Adrenal gland (tissue), 12 donors: ENCODE data around the gene PCGF3. TPM values are rescaled to one million over a fixed set of nuclear protein-coding genes. Genes with fewer than 3 reads are reported as not detected.
"Not testable (repeated sequence)": the region's sequence is repeated elsewhere in the genome, so short reads cannot be mapped to it uniquely, and the experiment has no call there.

Experiments used
- DNase-seq, 7 donors: peaks; one replicate each; pipeline ENCODE4 v3.0.0-alpha.2; 2019 to 2020
- H3K27ac ChIP-seq, 5 donors: fragments of 200-600 bp; sonication (generic) in 4 of 5; 1 replicate in 3 of 5; 2 replicates in 2 of 5; pipeline versions ENCODE4 v1.5.1 to v1.8.0; 2016 to 2020; ENCODE audit warnings: mild to moderate bottlenecking in 1 of 5
- H3K27me3 ChIP-seq: fragments of 200-600 bp; 2 replicates; pipeline ENCODE4 v1.8.0; 2021
- H3K36me3 ChIP-seq, 2 donors: fragments of 200-600 bp; replicated peaks in 1 of 2; 1 replicate in 1 of 2; 2 replicates in 1 of 2; pipeline versions ENCODE4 v1.5.1 to v1.8.0; 2018 to 2022
- H3K4me1 ChIP-seq, 2 donors: fragments of 200-600 bp; replicated peaks in 1 of 2; 1 replicate in 1 of 2; 2 replicates in 1 of 2; pipeline versions ENCODE4 v1.5.1 to v1.8.0; 2018 to 2021
- H3K4me3 ChIP-seq, 4 donors: fragments of 200-600 bp; sonication (generic) in 3 of 4; one replicate each; pipeline ENCODE4 v1.5.1; 2016 to 2018
- H3K9me3 ChIP-seq, 3 donors: fragments of 200-600 bp; sonication (generic) in 1 of 3; replicated peaks in 1 of 3; 1 replicate in 2 of 3; 2 replicates in 1 of 3; pipeline versions ENCODE4 v1.5.1 to v1.8.0; 2016 to 2021
- POLR2A ChIP-seq, 2 donors: fragments of 450-650 bp; IDR thresholded peaks; one replicate each; pipeline ENCODE4 v1.6.1; 2017; ENCODE audit warnings: antibody characterized with exemption in 2 of 2, mild to moderate bottlenecking in 2 of 2, moderate library complexity in 1 of 2
- WGBS, 4 donors: extraction: QIAGEN DNeasy Blood & Tissue Kit in 2 of 4; methylation state at CpG; one replicate each; pipeline versions ENCODE4 v1.1.5 to v1.1.7; 2013 to 2017; 5-methylcytosine and 5-hydroxymethylcytosine counted together
- intact Hi-C, 2 donors: fragments of 100-400 bp; cut with DNase I; formaldehyde crosslinking; loops; one replicate each; pipeline versions ENCODE4 v1.14.1 to v1.15.0; 2022 to 2023
- polyA plus RNA-seq, 3 donors: library from polyadenylated mRNA; stranded (reverse); fragments of 200-250 nt in 2 of 3; fragments of 350-450 nt in 1 of 3; fragmentation: Illumina TruSeq in 1 of 3; extraction: RNeasy Lipid Tissue Mini Kit (QIAGEN cat#74804) in 1 of 3; gene quantifications; one replicate each; pipeline ENCODE4 v1.2.3, GENCODE V29; 2013 to 2014
- total RNA-seq, 9 donors: library from RNA; depleted of rRNA in 4 of 9; stranded (reverse); fragments of >200 nt in 4 of 9; fragments of 120-200 nt in 1 of 9; fragmentation: NEBNext Ultra II Directional in 1 of 9; extraction: Animal tissue kit (Norgen Biotek cat#: 25700) in 1 of 9; gene quantifications; one replicate each; pipeline versions ENCODE4 v1.1.0 to v1.2.4, GENCODE V29; 2013 to 2023
- TF ChIP-seq, protein P1 (sequence below), 6 experiments: fragments of 450-650 bp in 4 of 6; fragments of 200-600 bp in 2 of 6; sonication (generic) in 1 of 6; IDR thresholded peaks; 1 replicate in 5 of 6; 2 replicates in 1 of 6; pipeline versions ENCODE4 v1.5.1 to v1.8.0; 2016 to 2021; ENCODE audit warnings: antibody characterized with exemption in 6 of 6, mild to moderate bottlenecking in 2 of 6, moderate library complexity in 1 of 6
- donor health status: healthy with polysubstance abuse.
- donor health status: Bipolar disorder and iron deficiency.
- donor health status: DM: yes; HTN: yes; CAD: no.
- donor health status: DM: no; HTN: no; CAD: no.
- donor health status: DM: no; HTN: no; CAD: no.
- donor health status: DM: yes; HTN: yes; CAD: no.

The PCGF3 gene
- total and polyA plus RNA-seq, 12 donors, result 26.4 to 178 (median 70.7) TPM

DNA sequence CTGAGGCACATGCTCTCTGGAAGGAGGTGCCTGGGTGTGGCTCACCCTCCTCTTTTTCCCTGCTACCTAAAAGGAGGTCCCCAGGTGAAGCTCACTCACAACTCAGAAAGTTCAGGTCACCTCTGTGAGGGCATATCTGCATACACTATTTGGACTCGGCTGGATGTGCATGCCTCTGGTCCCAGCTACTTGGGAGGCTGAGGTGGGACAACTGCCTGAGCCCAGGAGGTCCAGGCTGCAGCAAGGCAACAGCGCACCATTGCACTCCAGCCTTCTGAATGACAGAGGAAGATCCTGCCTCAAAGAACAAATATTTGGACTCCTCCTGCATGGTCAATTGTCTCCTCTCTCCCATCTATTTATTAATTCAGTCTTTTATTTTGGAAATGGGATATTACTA lies 73.9 kb downstream of the PCGF3 start:
- no peaks in the 10 kb centered on the region for H3K9me3 ChIP-seq
- intact Hi-C loops, result no loop called here
- H3K36me3 ChIP-seq, result peaks cover 0 to 50% of the 10 kb centered on the region in 2 donors
- 79 to 93% (median 82%) methylated on average over 2 of the region's 2 CpGs for WGBS, 4 donors
- H3K4me3 ChIP-seq, result no peak overlapping the region
- peaks cover 15 to 53% of the 10 kb centered on the region in 2 donors for H3K4me1 ChIP-seq
- no peaks in the 10 kb centered on the region for H3K27me3 ChIP-seq
- DNase-seq, result no peak
- H3K27ac ChIP-seq, result no peak overlapping the region
- TF ChIP-seq POLR2A (IDR thresholded peaks at IDR 0.05), result no peak
- TF ChIP-seq, protein P1, sequence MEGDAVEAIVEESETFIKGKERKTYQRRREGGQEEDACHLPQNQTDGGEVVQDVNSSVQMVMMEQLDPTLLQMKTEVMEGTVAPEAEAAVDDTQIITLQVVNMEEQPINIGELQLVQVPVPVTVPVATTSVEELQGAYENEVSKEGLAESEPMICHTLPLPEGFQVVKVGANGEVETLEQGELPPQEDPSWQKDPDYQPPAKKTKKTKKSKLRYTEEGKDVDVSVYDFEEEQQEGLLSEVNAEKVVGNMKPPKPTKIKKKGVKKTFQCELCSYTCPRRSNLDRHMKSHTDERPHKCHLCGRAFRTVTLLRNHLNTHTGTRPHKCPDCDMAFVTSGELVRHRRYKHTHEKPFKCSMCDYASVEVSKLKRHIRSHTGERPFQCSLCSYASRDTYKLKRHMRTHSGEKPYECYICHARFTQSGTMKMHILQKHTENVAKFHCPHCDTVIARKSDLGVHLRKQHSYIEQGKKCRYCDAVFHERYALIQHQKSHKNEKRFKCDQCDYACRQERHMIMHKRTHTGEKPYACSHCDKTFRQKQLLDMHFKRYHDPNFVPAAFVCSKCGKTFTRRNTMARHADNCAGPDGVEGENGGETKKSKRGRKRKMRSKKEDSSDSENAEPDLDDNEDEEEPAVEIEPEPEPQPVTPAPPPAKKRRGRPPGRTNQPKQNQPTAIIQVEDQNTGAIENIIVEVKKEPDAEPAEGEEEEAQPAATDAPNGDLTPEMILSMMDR (IDR thresholded peaks at IDR 0.05), result no peak

DNA sequence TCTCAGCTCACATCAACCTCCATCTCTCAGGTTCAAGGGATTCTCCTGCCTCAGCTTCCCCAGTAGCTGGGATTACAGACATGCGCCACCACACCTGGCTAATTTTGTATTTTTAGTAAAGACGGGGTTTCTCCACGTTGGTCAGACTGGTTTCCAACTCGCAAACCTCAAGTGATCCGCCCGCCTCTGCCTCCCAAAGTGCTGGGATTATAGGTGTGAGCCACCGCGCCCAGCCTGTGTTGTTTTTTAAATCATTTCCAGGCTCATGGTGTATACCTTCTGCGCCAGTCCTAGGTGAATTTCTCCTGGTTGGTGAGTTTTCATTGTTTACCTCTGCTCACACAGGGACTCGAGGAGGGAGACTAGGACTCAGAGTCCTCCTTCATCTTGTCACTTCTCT lies 74.6 kb downstream of the PCGF3 start:
- intact Hi-C loops, DNase-seq, H3K27me3 ChIP-seq, H3K9me3 ChIP-seq: not testable (repeated sequence)
- WGBS, 4 donors, result 74 to 86% (median 80%) methylated on average over 10 of the region's 10 CpGs
- H3K4me3 ChIP-seq, result peak overlapping the region in 2 of 4 donors; percentile 96 to 100
- H3K27ac ChIP-seq, result peak overlapping the region in 2 of 5 donors; percentile 95 to 98
- H3K36me3 ChIP-seq, result peaks cover 0 to 43% of the 10 kb centered on the region in 2 donors
- H3K4me1 ChIP-seq, result peaks cover 15 to 53% of the 10 kb centered on the region in 2 donors

DNA sequence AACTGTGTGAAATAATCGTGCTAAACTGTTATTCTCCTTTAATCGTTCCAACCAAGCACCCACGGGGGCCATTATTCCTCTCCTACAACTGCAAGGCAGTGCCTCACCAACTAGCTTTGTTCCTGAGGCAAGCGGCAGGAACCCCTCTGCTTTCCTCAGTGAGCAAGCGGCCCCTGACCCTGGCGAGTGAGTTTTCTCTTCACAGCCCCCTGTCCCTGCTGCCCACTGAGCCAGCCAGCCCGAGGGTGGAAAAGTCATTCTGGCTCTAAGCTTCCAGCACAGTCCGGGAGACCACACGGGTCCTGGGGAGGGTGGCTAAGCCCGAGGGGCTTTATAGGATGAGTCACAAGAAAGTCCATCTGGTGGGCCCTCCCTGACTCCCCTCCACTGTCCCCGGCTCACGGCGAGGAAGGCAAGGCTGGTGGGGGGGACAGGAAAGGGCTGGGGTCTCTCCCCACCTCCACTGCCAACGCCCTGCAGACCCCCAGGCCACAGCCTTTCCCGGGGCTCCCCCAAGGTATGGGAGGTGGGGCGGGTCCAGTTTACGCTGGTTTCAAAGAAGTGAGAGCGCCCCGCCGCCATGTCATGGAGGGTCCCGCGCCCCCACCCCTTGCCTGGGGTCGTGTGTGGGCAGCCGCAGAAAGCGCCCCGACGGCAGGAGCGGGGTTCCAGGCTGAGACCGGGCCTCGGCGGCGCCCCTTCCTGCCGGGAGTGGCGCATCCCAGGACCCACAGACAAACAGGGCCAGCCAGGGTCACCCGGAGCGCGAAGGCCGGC lies 75.3 kb downstream of the PCGF3 start:
- 2 to 4% (median 3%) methylated on average over 14 to 38 of the region's 38 CpGs for WGBS, 4 donors
- Histone ChIP-seq H3K27me3 (no peaks in the 10 kb centered on the region), H3K9me3 (no peaks in the 10 kb centered on the region), H3K27ac (peak overlapping the region; percentile 81 to 98 (median 93)), H3K4me1 (peaks cover 15 to 54% of the 10 kb centered on the region in 2 donors), H3K4me3 (peak overlapping the region; percentile 86 to 100 (median 96)), H3K36me3 (peaks cover 0 to 37% of the 10 kb centered on the region in 2 donors)
- TF ChIP-seq, protein P1 (IDR thresholded peaks at IDR 0.05), result no peak
- TF ChIP-seq POLR2A (IDR thresholded peaks at IDR 0.05), result no peak
- peak in 2 of 7 donors; percentile 37 to 41 for DNase-seq
- intact Hi-C loops, result no loop called here

DNA sequence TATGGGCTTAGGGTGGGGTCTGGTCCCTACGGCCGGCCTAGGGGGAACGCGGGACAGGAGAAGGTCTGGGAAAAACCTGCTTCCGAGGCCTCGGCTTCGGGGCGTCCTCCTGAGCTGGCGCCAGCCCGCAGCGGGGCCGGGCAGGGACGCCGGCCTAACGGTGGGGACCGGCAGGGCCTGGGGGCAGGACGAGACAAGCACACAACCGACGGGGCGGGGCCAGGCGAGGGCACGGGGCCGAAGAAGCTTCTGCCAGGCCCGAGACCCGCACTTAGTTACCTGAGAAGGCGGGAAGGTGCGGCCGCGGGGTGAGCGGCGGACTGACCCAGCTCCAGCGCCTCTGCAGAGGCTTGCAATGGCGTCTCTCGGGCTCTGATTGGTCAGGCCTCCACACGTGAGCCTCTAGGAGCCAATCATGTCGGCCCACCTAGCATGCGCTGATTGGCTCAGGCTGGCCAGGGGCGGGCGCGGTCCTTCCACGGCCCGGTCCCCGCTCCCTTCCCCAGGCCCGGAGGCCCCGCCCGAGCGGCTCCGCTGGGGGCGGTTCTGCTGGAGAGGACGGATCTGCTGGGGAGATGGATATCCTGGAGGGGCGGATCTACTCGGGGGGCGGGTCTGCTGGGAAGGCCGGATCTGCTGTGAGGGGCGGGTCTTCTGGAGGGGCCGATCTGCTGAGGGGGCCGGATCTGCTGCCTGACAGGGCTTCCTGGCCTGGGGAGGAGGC lies 76.0 kb downstream of the PCGF3 start:
- peaks cover 15 to 56% of the 10 kb centered on the region in 2 donors for H3K4me1 ChIP-seq
- peaks cover 0 to 29% of the 10 kb centered on the region in 2 donors for H3K36me3 ChIP-seq
- 0 to 1% (median 0%) methylated on average over 30 to 57 of the region's 57 CpGs for WGBS, 4 donors
- peak overlapping the region; percentile 81 to 98 (median 93) for H3K27ac ChIP-seq
- peak; percentile 98 to 100 (median 99) for DNase-seq
- TF ChIP-seq, protein P1 (IDR thresholded peaks at IDR 0.05), result peak in 1 of 6 experiments; percentile 10
- TF ChIP-seq POLR2A (IDR thresholded peaks at IDR 0.05), result peak; percentile 91 to 96
- H3K27me3 ChIP-seq, result no peaks in the 10 kb centered on the region
- peak overlapping the region; percentile 86 to 100 (median 96) for H3K4me3 ChIP-seq
- no peaks in the 10 kb centered on the region for H3K9me3 ChIP-seq
- intact Hi-C loops, result no loop called here
